B cell (primary cell): ENCODE results near the gene BARHL2. TPM values are rescaled to one million over a fixed set of nuclear protein-coding genes. Genes with fewer than 3 reads are reported as not detected.

Source experiments
- ATAC-seq: fragments of 200-7000 bp; cut with Tn5 transposase; one replicate; pipeline ENCODE4 v1.10.0; 2021; ENCODE audit warnings: low read depth, mild to moderate bottlenecking, moderate number of reproducible peaks, moderate library complexity
- CTCF ChIA-PET: fragments of 350-600 bp; sonication (Branson Sonifier 250); formaldehyde crosslinking; loops from one replicate; lab custom pipeline; 2021; ENCODE audit warnings: antibody characterized with exemption, inconsistent platforms; lab: Charles Lee
- POLR2A ChIA-PET: fragments of 350-600 bp; sonication (Branson Sonifier 250); formaldehyde crosslinking; loops from one replicate; lab custom pipeline; 2021; ENCODE audit warnings: antibody characterized with exemption; lab: Charles Lee
- DNase-seq: peaks from one replicate; pipeline ENCODE4 v3.0.0; 2013
- H2AFZ ChIP-seq: 2 replicates; pipeline ENCODE4 v1.6.1; 2012; ENCODE audit warnings: mild to moderate bottlenecking, low read depth, low read length; ENCODE audit not compliant: insufficient read depth, poor library complexity, severe bottlenecking
- H3K27ac ChIP-seq, 2 donors: 1 replicate in 1 of 2; 2 replicates in 1 of 2; pipeline ENCODE4 v1.5.1; 2012 to 2013; ENCODE audit warnings: low read length in 2 of 2, mild to moderate bottlenecking in 2 of 2, moderate library complexity in 1 of 2
- H3K27me3 ChIP-seq, 4 experiments: fragments of 200-600 bp in 1 of 4; sonication (generic) in 1 of 4; replicated peaks in 1 of 4; 1 replicate in 2 of 4; 2 replicates in 2 of 4; pipeline versions ENCODE4 v1.6.1 to v1.7.0; 2013 to 2016; ENCODE audit warnings: low read length in 3 of 4, mild to moderate bottlenecking in 2 of 4, mixed read lengths in 1 of 4, moderate library complexity in 1 of 4; ENCODE audit not compliant: insufficient read depth in 4 of 4, control insufficient read depth in 3 of 4; ENCODE audit errors: control extremely low read depth in 1 of 4
- H3K36me3 ChIP-seq, 2 experiments: replicated peaks in 1 of 2; 1 replicate in 1 of 2; 2 replicates in 1 of 2; pipeline versions ENCODE4 v1.6.1 to v1.7.1; 2013; ENCODE audit warnings: low read length in 1 of 2; ENCODE audit not compliant: insufficient read depth in 2 of 2, control insufficient read depth in 1 of 2; ENCODE audit errors: control extremely low read depth in 1 of 2, extremely low read depth in 1 of 2
- H3K4me1 ChIP-seq, 2 donors: fragments of 200-600 bp in 1 of 2; sonication (generic) in 1 of 2; 1 replicate in 1 of 2; 2 replicates in 1 of 2; pipeline versions ENCODE4 v1.5.1 to v1.6.1; 2013 to 2017; ENCODE audit warnings: low read length in 2 of 2; ENCODE audit not compliant: control insufficient read depth in 2 of 2, insufficient read depth in 2 of 2
- H3K4me2 ChIP-seq: replicated peaks from 2 replicates; pipeline ENCODE3; 2012; ENCODE audit warnings: mild to moderate bottlenecking, low read depth, low read length; ENCODE audit not compliant: poor library complexity, severe bottlenecking
- H3K4me3 ChIP-seq, 5 experiments: fragments of 200-600 bp in 1 of 5; sonication (generic) in 1 of 5; 1 replicate in 3 of 5; 2 replicates in 2 of 5; pipeline versions ENCODE4 v1.5.1 to v1.7.0; 2011 to 2016; ENCODE audit warnings: low read length in 4 of 5, mild to moderate bottlenecking in 4 of 5, low read depth in 2 of 5, control low read depth in 1 of 5, moderate library complexity in 1 of 5; ENCODE audit not compliant: insufficient read depth in 1 of 5; ENCODE audit errors: control extremely low read depth in 1 of 5, extremely low read depth in 1 of 5
- H3K79me2 ChIP-seq: fragments of 200-600 bp; sonication (generic); one replicate; pipeline ENCODE4 v1.6.0; 2016; ENCODE audit warnings: low read length; ENCODE audit not compliant: control insufficient read depth, insufficient read depth
- H3K9ac ChIP-seq: fragments of 200-600 bp; sonication (generic); 2 replicates; pipeline ENCODE4 v1.6.1; 2017; ENCODE audit warnings: mild to moderate bottlenecking, low read length, moderate library complexity
- H3K9me3 ChIP-seq, 3 donors: one replicate each; pipeline versions ENCODE4 v1.6.1 to v1.7.1; 2013; ENCODE audit warnings: low read length in 2 of 3; ENCODE audit not compliant: control insufficient read depth in 2 of 3, insufficient read depth in 1 of 3; ENCODE audit errors: control extremely low read depth in 1 of 3
- H4K20me1 ChIP-seq: 2 replicates; pipeline ENCODE4 v1.6.0; 2012; ENCODE audit warnings: mild to moderate bottlenecking, low read length; ENCODE audit not compliant: insufficient read depth, control insufficient read depth, poor library complexity, severe bottlenecking
- H3K27ac Mint-ChIP-seq: one replicate; pipeline ENCODE4 v1.8.0; 2021; ENCODE audit warnings: mixed read lengths
- H3K27me3 Mint-ChIP-seq: one replicate; pipeline ENCODE4 v1.8.0; 2021; ENCODE audit warnings: mixed read lengths
- H3K4me1 Mint-ChIP-seq: one replicate; pipeline ENCODE4 v1.8.0; 2021; ENCODE audit warnings: mixed read lengths
- H3K4me3 Mint-ChIP-seq: one replicate; pipeline ENCODE4 v1.8.0; 2021; ENCODE audit warnings: mixed read lengths
- H3K9me3 Mint-ChIP-seq: one replicate; pipeline ENCODE4 v1.8.0; 2022; ENCODE audit warnings: mixed read lengths; ENCODE audit not compliant: insufficient read depth
- CTCF ChIP-seq: fragments of 200-600 bp; IDR thresholded peaks from one replicate; pipeline ENCODE4 v1.8.0; 2022; ENCODE audit warnings: antibody characterized with exemption, mild to moderate bottlenecking
- EZH2 ChIP-seq: IDR thresholded peaks from 2 replicates; pipeline ENCODE4 v1.6.1; 2012; ENCODE audit warnings: borderline replicate concordance, low read depth, mild to moderate bottlenecking, moderate library complexity, low read length; ENCODE audit not compliant: insufficient read depth, poor library complexity, severe bottlenecking
- WGBS: methylation state at CpG from one replicate; pipeline ENCODE4 v1.1.5; 2013; ENCODE audit warnings: missing lambda C conversion rate; ENCODE audit not compliant: insufficient coverage; 5-methylcytosine and 5-hydroxymethylcytosine counted together
- intact Hi-C: fragments of 100-400 bp; cut with micrococcal nuclease; formaldehyde crosslinking; loops from one replicate; pipeline ENCODE4 v1.10.0; 2022
- polyA plus RNA-seq: library from polyadenylated mRNA; depleted of rRNA; stranded (reverse); fragments of >200 nt; gene quantifications from 2 replicates; pipeline ENCODE4 v1.2.3, GENCODE V29; 2012
- total RNA-seq, 2 donors: library from RNA; stranded (reverse); fragments of 120-200 nt in 1 of 2; gene quantifications; 1 replicate in 1 of 2; 2 replicates in 1 of 2; pipeline versions ENCODE4 v1.2.3 to v1.2.4, GENCODE V29; 2013 to 2022

The BARHL2 gene
- total and polyA plus RNA-seq, 2 donors (not counting 1 experiment from before 2014, with no cell fraction given): not detected

- peak overlapping the region; percentile 55 for H3K9ac ChIP-seq
- H3K27me3 ChIP-seq: peaks cover 0 to 85% (median 76%) of the 10 kb centered on the region in 4 experiments
- TF ChIP-seq EZH2 (no peak), CTCF (no peak)
- H3K27ac ChIP-seq: no peak overlapping the region
- intact Hi-C loops: loop anchor here (2.0 to 10.0 kb wide), 2 partner anchors 111 to 235 kb away; no protein-coding TSS in a partner anchor
- no peaks in the 10 kb centered on the region for H4K20me1 ChIP-seq
- Mint-ChIP-seq H3K9me3 (peaks cover 2% of the 10 kb centered on the region), H3K27ac (no peak overlapping the region), H3K4me3 (peak overlapping the region; percentile 78), H3K27me3 (peaks cover 84% of the 10 kb centered on the region), H3K4me1 (peaks cover 42% of the 10 kb centered on the region)
- 13% methylated on average over 35 of the region's 36 CpGs for WGBS
- peaks cover 40 to 59% of the 10 kb centered on the region in 2 donors for H3K4me1 ChIP-seq
- ATAC-seq (no peak), DNase-seq (no peak)
- peak overlapping the region in 3 of 5 experiments; percentile 1 to 20 (median 20) for H3K4me3 ChIP-seq
- CTCF ChIA-PET: interaction anchor here (0.8 to 1.5 kb wide), 2 partner anchors 9 to 435 kb away, joined by 3 to 4 read pairs; no protein-coding TSS in a partner anchor
- peak overlapping the region; percentile 70 for H3K4me2 ChIP-seq
- peaks cover 2 to 46% (median 26%) of the 10 kb centered on the region in 3 donors for H3K9me3 ChIP-seq
- POLR2A ChIA-PET: no interaction called here
- H3K36me3 ChIP-seq: no peaks in the 10 kb centered on the region
- no peaks in the 10 kb centered on the region for H3K79me2 ChIP-seq
- H2AFZ ChIP-seq: no peak overlapping the region
Observed at GRCh38 chr1:90729504-90730242, 12.6 kb upstream of the BARHL2 start.
